Panc1 (cell line): ENCODE measurements around the gene RBFOX1. TPM values are rescaled to one million over a fixed set of nuclear protein-coding genes. Genes with fewer than 3 reads are reported as not detected.

Experiments
- ATAC-seq: fragments of 200-7000 bp; cut with Tn5 transposase; 2 replicates; pipeline ENCODE4 v1.9.1; 2020; ENCODE audit warnings: mild to moderate bottlenecking, moderate library complexity
- BruUV-seq: library from RNA; stranded (reverse); fragments of 400-500 nt; replicated peaks from 2 replicates; lab custom pipeline; 2021; lab: Mats Ljungman, UMichigan
- CTCF ChIA-PET: fragments of 300-600 bp; sonication (Branson Sonifier 250); formaldehyde crosslinking; loops from one replicate; lab custom pipeline; 2022; ENCODE audit warnings: antibody characterized with exemption; lab: Charles Lee
- POLR2A ChIA-PET: fragments of 300-600 bp; sonication (Branson Sonifier 250); formaldehyde crosslinking; loops from one replicate; lab custom pipeline; 2022; ENCODE audit warnings: antibody characterized with exemption; lab: Charles Lee
- DNase-seq: peaks from one replicate; pipeline ENCODE4 v3.0.0-alpha.2; 2010; ENCODE audit warnings: low read depth, low spot score
- H3K27ac ChIP-seq: 2 replicates; pipeline ENCODE4 v1.5.1; 2011; ENCODE audit warnings: mild to moderate bottlenecking, low read length, inconsistent platforms
- H3K27me3 ChIP-seq: fragments of 200-500 bp; sonication (Bioruptor generic); 2 replicates; pipeline ENCODE4 v1.6.0; 2014; ENCODE audit warnings: low read length, inconsistent platforms; ENCODE audit not compliant: control insufficient read depth, insufficient read depth
- H3K36me3 ChIP-seq: fragments of 200-500 bp; sonication (Bioruptor generic); 2 replicates; pipeline ENCODE4 v1.5.1; 2014; ENCODE audit warnings: inconsistent platforms, mild to moderate bottlenecking, low read length, moderate library complexity; ENCODE audit not compliant: control insufficient read depth, insufficient read depth
- H3K4me1 ChIP-seq: 2 replicates; pipeline ENCODE4 v1.5.1; 2011; ENCODE audit warnings: inconsistent platforms, mild to moderate bottlenecking, low read length, moderate library complexity; ENCODE audit not compliant: control insufficient read depth, insufficient read depth
- H3K4me3 ChIP-seq, 2 experiments: 2 replicates each; pipeline ENCODE4 v1.5.1; 2011 to 2012; ENCODE audit warnings: low read depth in 2 of 2, low read length in 2 of 2, mild to moderate bottlenecking in 2 of 2, inconsistent platforms in 1 of 2, moderate library complexity in 1 of 2
- H3K9me3 ChIP-seq: fragments of 200-500 bp; sonication (Bioruptor generic); 2 replicates; pipeline ENCODE4 v1.5.1; 2014; ENCODE audit warnings: low read depth, mild to moderate bottlenecking, inconsistent platforms, low read length, moderate library complexity; ENCODE audit not compliant: control insufficient read depth, insufficient read depth
- POLR2AphosphoS5 ChIP-seq: IDR thresholded peaks from 2 replicates; pipeline ENCODE4 v1.6.1; 2012; ENCODE audit warnings: mild to moderate bottlenecking, low read depth, low read length, moderate library complexity
- SIN3A ChIP-seq: IDR thresholded peaks from 2 replicates; pipeline ENCODE4 v1.6.1; 2012; ENCODE audit warnings: low read depth, mild to moderate bottlenecking, low read length, moderate library complexity, borderline replicate concordance; ENCODE audit not compliant: insufficient read depth
- TCF7L2 ChIP-seq: IDR thresholded peaks from 2 replicates; pipeline ENCODE4 v1.6.1; 2011; ENCODE audit warnings: mild to moderate bottlenecking, low read depth, low read length, inconsistent platforms
- in situ Hi-C: cut with HindIII; loops from 2 replicates; pipeline ENCODE4 v1.10.0; 2016; ENCODE audit warnings: low sequenced_read_pairs, low pct_unique_long_range_greater_than_20kb
- intact Hi-C: fragments of 100-400 bp; cut with micrococcal nuclease; formaldehyde crosslinking; loops from one replicate; pipeline ENCODE4 v1.10.0; 2022; ENCODE audit not compliant: unreplicated experiment
- total RNA-seq: library from RNA; stranded (reverse); gene quantifications from one replicate; pipeline ENCODE4 v1.2.1, GENCODE V29; 2021; ENCODE audit not compliant: unreplicated experiment
- TF ChIP-seq, protein P1 (sequence below): fragments of 450-650 bp; IDR thresholded peaks from 2 replicates; pipeline ENCODE4 v1.5.1; 2017; ENCODE audit warnings: mild to moderate bottlenecking
- TF ChIP-seq, protein P2 (sequence below), 2 experiments: IDR thresholded peaks; 2 replicates each; pipeline ENCODE4 v1.6.1; 2011 to 2012; ENCODE audit warnings: low read depth in 2 of 2, control low read depth in 1 of 2, low read length in 1 of 2, mild to moderate bottlenecking in 1 of 2, moderate library complexity in 1 of 2; ENCODE audit not compliant: insufficient read depth in 1 of 2

Gene RBFOX1
- total RNA-seq, 1 experiment from 2014 or later: not detected

DNA sequence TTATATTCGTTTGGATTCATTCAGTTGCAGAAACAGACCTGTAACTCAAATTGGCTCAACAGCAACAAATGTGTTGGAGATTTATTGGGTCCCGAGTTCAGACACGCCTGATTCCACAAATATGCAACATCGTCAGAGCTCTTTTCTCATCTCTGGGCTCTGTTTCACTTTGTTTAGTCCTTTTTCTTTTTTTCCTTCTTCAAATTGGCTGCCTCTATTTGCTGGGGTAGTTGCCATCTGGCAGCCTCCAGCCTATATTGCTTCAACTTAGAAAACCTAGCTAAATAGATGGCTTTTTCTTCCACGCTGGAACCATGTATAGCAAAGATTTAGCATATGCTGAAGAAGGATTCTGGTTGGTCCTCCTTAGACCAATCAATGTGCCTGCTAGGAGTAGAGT, 398.5 kb downstream of the RBFOX1 start:
- in situ Hi-C loops: no loop called here
- BruUV-seq: no TSS peak
- intact Hi-C loops: no loop called here
- DNase-seq: no peak
- Histone ChIP-seq H3K4me3 (no peak overlapping the region), H3K27ac (no peak overlapping the region), H3K27me3 (no peaks in the 10 kb centered on the region), H3K36me3 (no peaks in the 10 kb centered on the region), H3K4me1 (no peaks in the 10 kb centered on the region), H3K9me3 (no peaks in the 10 kb centered on the region)
- ChIA-PET CTCF (no interaction called here), POLR2A (no interaction called here)
- TF ChIP-seq SIN3A (no peak), POLR2AphosphoS5 (no peak), TCF7L2 (no peak)
- TF ChIP-seq, protein P1, sequence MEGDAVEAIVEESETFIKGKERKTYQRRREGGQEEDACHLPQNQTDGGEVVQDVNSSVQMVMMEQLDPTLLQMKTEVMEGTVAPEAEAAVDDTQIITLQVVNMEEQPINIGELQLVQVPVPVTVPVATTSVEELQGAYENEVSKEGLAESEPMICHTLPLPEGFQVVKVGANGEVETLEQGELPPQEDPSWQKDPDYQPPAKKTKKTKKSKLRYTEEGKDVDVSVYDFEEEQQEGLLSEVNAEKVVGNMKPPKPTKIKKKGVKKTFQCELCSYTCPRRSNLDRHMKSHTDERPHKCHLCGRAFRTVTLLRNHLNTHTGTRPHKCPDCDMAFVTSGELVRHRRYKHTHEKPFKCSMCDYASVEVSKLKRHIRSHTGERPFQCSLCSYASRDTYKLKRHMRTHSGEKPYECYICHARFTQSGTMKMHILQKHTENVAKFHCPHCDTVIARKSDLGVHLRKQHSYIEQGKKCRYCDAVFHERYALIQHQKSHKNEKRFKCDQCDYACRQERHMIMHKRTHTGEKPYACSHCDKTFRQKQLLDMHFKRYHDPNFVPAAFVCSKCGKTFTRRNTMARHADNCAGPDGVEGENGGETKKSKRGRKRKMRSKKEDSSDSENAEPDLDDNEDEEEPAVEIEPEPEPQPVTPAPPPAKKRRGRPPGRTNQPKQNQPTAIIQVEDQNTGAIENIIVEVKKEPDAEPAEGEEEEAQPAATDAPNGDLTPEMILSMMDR: no peak
- TF ChIP-seq, protein P2, sequence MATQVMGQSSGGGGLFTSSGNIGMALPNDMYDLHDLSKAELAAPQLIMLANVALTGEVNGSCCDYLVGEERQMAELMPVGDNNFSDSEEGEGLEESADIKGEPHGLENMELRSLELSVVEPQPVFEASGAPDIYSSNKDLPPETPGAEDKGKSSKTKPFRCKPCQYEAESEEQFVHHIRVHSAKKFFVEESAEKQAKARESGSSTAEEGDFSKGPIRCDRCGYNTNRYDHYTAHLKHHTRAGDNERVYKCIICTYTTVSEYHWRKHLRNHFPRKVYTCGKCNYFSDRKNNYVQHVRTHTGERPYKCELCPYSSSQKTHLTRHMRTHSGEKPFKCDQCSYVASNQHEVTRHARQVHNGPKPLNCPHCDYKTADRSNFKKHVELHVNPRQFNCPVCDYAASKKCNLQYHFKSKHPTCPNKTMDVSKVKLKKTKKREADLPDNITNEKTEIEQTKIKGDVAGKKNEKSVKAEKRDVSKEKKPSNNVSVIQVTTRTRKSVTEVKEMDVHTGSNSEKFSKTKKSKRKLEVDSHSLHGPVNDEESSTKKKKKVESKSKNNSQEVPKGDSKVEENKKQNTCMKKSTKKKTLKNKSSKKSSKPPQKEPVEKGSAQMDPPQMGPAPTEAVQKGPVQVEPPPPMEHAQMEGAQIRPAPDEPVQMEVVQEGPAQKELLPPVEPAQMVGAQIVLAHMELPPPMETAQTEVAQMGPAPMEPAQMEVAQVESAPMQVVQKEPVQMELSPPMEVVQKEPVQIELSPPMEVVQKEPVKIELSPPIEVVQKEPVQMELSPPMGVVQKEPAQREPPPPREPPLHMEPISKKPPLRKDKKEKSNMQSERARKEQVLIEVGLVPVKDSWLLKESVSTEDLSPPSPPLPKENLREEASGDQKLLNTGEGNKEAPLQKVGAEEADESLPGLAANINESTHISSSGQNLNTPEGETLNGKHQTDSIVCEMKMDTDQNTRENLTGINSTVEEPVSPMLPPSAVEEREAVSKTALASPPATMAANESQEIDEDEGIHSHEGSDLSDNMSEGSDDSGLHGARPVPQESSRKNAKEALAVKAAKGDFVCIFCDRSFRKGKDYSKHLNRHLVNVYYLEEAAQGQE (IDR thresholded peaks at IDR 0.05; ENCODE audit: insufficient read depth in 1 of 2, low read depth in 2 of 2, low read length in 1 of 2): no peak
- no peak for ATAC-seq

DNA sequence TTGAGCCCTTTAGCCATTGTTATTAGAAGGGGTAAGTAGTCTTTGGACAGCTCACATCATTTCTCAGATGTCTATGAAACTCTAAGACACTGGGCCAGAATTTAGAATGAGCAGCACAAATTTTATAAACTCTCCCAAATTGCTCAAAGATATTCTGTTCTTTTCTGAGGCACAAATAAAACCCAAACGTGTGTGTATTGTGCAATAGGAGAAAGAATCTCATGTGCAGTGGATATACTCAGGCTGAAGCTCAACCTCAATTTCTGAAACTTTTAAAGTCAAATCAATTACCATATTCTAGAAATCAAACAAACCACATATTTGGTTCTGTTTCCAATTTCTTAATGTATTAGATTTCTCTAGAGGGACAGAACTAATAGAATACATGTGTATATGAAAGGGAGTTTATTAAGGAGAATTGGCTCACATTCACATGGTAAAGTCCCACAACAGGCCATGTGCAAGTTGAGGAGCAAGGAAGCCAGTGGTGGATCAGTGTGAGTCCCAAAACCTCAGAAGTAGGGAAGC, 403.6 kb downstream of the RBFOX1 start:
- Histone ChIP-seq H3K27me3 (no peaks in the 10 kb centered on the region), H3K4me3 (no peak overlapping the region), H3K36me3 (no peaks in the 10 kb centered on the region), H3K4me1 (no peaks in the 10 kb centered on the region), H3K27ac (no peak overlapping the region), H3K9me3 (no peaks in the 10 kb centered on the region)
- TF ChIP-seq SIN3A (no peak), TCF7L2 (no peak), POLR2AphosphoS5 (no peak)
- TF ChIP-seq, protein P2 (IDR thresholded peaks at IDR 0.05; ENCODE audit: insufficient read depth in 1 of 2, low read depth in 2 of 2, low read length in 1 of 2): no peak
- TF ChIP-seq, protein P1: no peak
- DNase-seq (no peak), ATAC-seq (no peak)
- ChIA-PET POLR2A (no interaction called here), CTCF (no interaction called here)
- no TSS peak for BruUV-seq
- in situ Hi-C loops: no loop called here
- intact Hi-C loops: no loop called here
